Adrenal gland (tissue), 19 donors: ENCODE measurements around the gene RAD51. TPM values are rescaled to one million over a fixed set of nuclear protein-coding genes. Genes with fewer than 3 reads are reported as not detected.
A peak's percentile ranks its signal among the peaks of the same experiment; 100 is the strongest.

ENCODE experiments used
- DNase-seq, 7 donors: peaks; one replicate each; pipeline ENCODE4 v3.0.0-alpha.2; 2019 to 2020
- H3K27ac ChIP-seq, 5 donors: fragments of 200-600 bp; sonication (generic) in 4 of 5; 1 replicate in 3 of 5; 2 replicates in 2 of 5; pipeline versions ENCODE4 v1.5.1 to v1.8.0; 2016 to 2020; ENCODE audit warnings: mild to moderate bottlenecking in 1 of 5
- H3K27me3 ChIP-seq: fragments of 200-600 bp; 2 replicates; pipeline ENCODE4 v1.8.0; 2021
- H3K36me3 ChIP-seq, 2 donors: fragments of 200-600 bp; replicated peaks in 1 of 2; 1 replicate in 1 of 2; 2 replicates in 1 of 2; pipeline versions ENCODE4 v1.5.1 to v1.8.0; 2018 to 2022
- H3K4me1 ChIP-seq, 2 donors: fragments of 200-600 bp; replicated peaks in 1 of 2; 1 replicate in 1 of 2; 2 replicates in 1 of 2; pipeline versions ENCODE4 v1.5.1 to v1.8.0; 2018 to 2021
- H3K4me3 ChIP-seq, 4 donors: fragments of 200-600 bp; sonication (generic) in 3 of 4; one replicate each; pipeline ENCODE4 v1.5.1; 2016 to 2018
- H3K9me3 ChIP-seq, 3 donors: fragments of 200-600 bp; sonication (generic) in 1 of 3; replicated peaks in 1 of 3; 1 replicate in 2 of 3; 2 replicates in 1 of 3; pipeline versions ENCODE4 v1.5.1 to v1.8.0; 2016 to 2021
- CTCF ChIP-seq, 6 experiments: fragments of 450-650 bp in 4 of 6; fragments of 200-600 bp in 2 of 6; sonication (generic) in 1 of 6; IDR thresholded peaks; 1 replicate in 5 of 6; 2 replicates in 1 of 6; pipeline versions ENCODE4 v1.5.1 to v1.8.0; 2016 to 2021; ENCODE audit warnings: antibody characterized with exemption in 6 of 6, mild to moderate bottlenecking in 2 of 6, moderate library complexity in 1 of 6
- POLR2A ChIP-seq, 2 donors: fragments of 450-650 bp; IDR thresholded peaks; one replicate each; pipeline ENCODE4 v1.6.1; 2017; ENCODE audit warnings: antibody characterized with exemption in 2 of 2, mild to moderate bottlenecking in 2 of 2, moderate library complexity in 1 of 2
- WGBS, 4 donors: extraction: QIAGEN DNeasy Blood & Tissue Kit in 2 of 4; methylation state at CpG; one replicate each; pipeline versions ENCODE4 v1.1.5 to v1.1.7; 2013 to 2017; 5-methylcytosine and 5-hydroxymethylcytosine counted together
- intact Hi-C, 2 donors: fragments of 100-400 bp; cut with DNase I; formaldehyde crosslinking; loops; one replicate each; pipeline versions ENCODE4 v1.14.1 to v1.15.0; 2022 to 2023
- long read RNA-seq, 10 donors: library from polyadenylated mRNA in 3 of 10; unstranded in 2 of 10; stranded (forward) in 1 of 10; transcript quantifications; one replicate each; pipeline ENCODE4 v2.0.0 and lab custom pipeline, GENCODE V29; 2021 to 2026
- polyA plus RNA-seq, 3 donors: library from polyadenylated mRNA; stranded (reverse); fragments of 200-250 nt in 2 of 3; fragments of 350-450 nt in 1 of 3; fragmentation: Illumina TruSeq in 1 of 3; extraction: RNeasy Lipid Tissue Mini Kit (QIAGEN cat#74804) in 1 of 3; gene quantifications; one replicate each; pipeline ENCODE4 v1.2.3, GENCODE V29; 2013 to 2014
- total RNA-seq, 9 donors: library from RNA; depleted of rRNA in 4 of 9; stranded (reverse); fragments of >200 nt in 4 of 9; fragments of 120-200 nt in 1 of 9; fragmentation: NEBNext Ultra II Directional in 1 of 9; extraction: Animal tissue kit (Norgen Biotek cat#: 25700) in 1 of 9; gene quantifications; one replicate each; pipeline versions ENCODE4 v1.1.0 to v1.2.4, GENCODE V29; 2013 to 2023
- donor health status: healthy with polysubstance abuse.
- donor health status: Bipolar disorder and iron deficiency.
- donor health status: DM: yes; HTN: yes; CAD: no.
- donor health status: DM: no; HTN: no; CAD: no.
- donor health status: DM: no; HTN: no; CAD: no.
- donor health status: DM: yes; HTN: yes; CAD: no.

Gene RAD51
- total RNA-seq (1 to 10 TPM in 4 of 9 donors, under 1 TPM in 3, not detected in 2; 0.47 to 5.2 (median 1.1) TPM), polyA plus RNA-seq (under 1 TPM in 2 of 3 donors, not detected in 1; 0.74 to 0.82 TPM)
- long read RNA-seq, donor 1, partial matches to known transcripts, result 0 of 21 reads
- long read RNA-seq, donor 1, other reads (novel, unspliced or antisense), result 18 of 21 reads
- long read RNA-seq, donor 2, result 0 reads
- long read RNA-seq, donor 3, partial matches to known transcripts, result 0 of 3 reads
- long read RNA-seq, donor 3, other reads (novel, unspliced or antisense), result 0 of 3 reads
- long read RNA-seq, donor 4, result 0 reads
- long read RNA-seq, donor 5, partial matches to known transcripts, result 0 of 3 reads
- long read RNA-seq, donor 5, other reads (novel, unspliced or antisense), result 1 of 3 reads
- long read RNA-seq, donor 6, partial matches to known transcripts, result 1 of 2 reads
- long read RNA-seq, donor 6, other reads (novel, unspliced or antisense), result 0 of 2 reads
- long read RNA-seq, donor 7, partial matches to known transcripts, result 0 of 2 reads
- long read RNA-seq, donor 7, other reads (novel, unspliced or antisense), result 0 of 2 reads
- long read RNA-seq, donor 8, transcript RAD51-201 (10 exons, 2,449 nt), result major isoform, 5 of 5 reads
- long read RNA-seq, donor 8, partial matches to known transcripts, result 0 of 5 reads
- long read RNA-seq, donor 8, other reads (novel, unspliced or antisense), result 0 of 5 reads
- long read RNA-seq, donor 9, partial matches to known transcripts, result 0 of 7 reads
- long read RNA-seq, donor 9, other reads (novel, unspliced or antisense), result 5 of 7 reads
- long read RNA-seq, donor 10, partial matches to known transcripts, result 0 of 2 reads
- long read RNA-seq, donor 10, other reads (novel, unspliced or antisense), result 0 of 2 reads

DNA sequence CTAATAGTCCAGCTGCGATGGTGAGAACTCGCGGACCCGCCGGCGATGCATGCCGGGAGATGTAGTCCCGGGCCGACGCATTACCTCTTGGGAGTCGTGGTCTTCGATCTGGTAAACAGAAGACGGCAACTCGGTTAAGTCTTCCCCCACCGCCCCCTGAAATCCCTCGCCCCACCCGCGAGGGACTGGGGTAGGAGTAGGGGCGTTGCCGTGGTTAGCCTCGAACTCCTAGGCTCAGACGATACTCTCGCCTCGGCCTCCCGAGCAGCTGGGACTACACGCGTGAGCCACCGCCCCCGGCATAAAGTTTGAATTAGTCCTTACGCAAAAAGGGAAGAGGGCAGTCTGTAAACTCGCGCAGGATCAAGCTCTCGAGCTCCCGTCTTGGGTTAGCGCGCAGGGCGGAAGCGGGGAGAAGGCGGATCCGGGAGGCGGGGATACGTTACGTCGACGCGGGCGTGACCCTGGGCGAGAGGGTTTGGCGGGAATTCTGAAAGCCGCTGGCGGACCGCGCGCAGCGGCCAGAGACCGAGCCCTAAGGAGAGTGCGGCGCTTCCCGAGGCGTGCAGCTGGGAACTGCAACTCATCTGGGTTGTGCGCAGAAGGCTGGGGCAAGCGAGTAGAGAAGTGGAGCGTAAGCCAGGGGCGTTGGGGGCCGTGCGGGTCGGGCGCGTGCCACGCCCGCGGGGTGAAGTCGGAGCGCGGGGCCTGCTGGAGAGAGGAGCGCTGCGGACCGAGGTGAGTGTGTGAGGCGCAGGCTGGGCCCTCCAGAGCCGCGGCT, at the start of gene RAD51:
TSS of gene RAD51 (plus strand) at position 487 of the 781 bp plus-strand sequence. CDS start 3,585 bp downstream, outside the sequence.
- whole genome bisulfite sequencing, 4 donors, result 0 to 1% (median 0%) methylated on average over 33 to 81 of the region's 81 CpGs
- DNase-seq, result peak; percentile 92 to 95 (median 94)
- intact Hi-C loops, result loop anchor here in 1 of 2 donors (10.0 kb wide), 1 partner anchor 200 kb away; the partner anchor contains the start of gene VPS18
- TF ChIP-seq CTCF (IDR thresholded peaks at IDR 0.05) (no peak), POLR2A (IDR thresholded peaks at IDR 0.05) (peak; percentile 16 to 62)
- no peaks in the 10 kb centered on the region for H3K9me3 ChIP-seq
- H3K4me3 ChIP-seq, result peak within 1 kb of the TSS in 3 of 4 donors; percentile 41 to 83 (median 73)
- H3K36me3 ChIP-seq, result no peaks in the 10 kb centered on the region
- H3K27me3 ChIP-seq, result no peaks in the 10 kb centered on the region
- H3K4me1 ChIP-seq, result peaks cover 14 to 16% of the 10 kb centered on the region in 2 donors
- H3K27ac ChIP-seq, result peak within 1 kb of the TSS; percentile 93 to 98 (median 98)

- no peak overlapping the region for H3K27ac ChIP-seq
- WGBS, 4 donors, result 90 to 100% (median 96%) methylated on average over 1 of the region's 1 CpG
- no peaks in the 10 kb centered on the region for H3K4me1 ChIP-seq
- H3K27me3 ChIP-seq, result no peaks in the 10 kb centered on the region
- TF ChIP-seq POLR2A (IDR thresholded peaks at IDR 0.05) (no peak), CTCF (IDR thresholded peaks at IDR 0.05) (no peak)
- no peaks in the 10 kb centered on the region for H3K36me3 ChIP-seq
- DNase-seq, result no peak
- intact Hi-C loops, result no loop called here
- no peaks in the 10 kb centered on the region for H3K9me3 ChIP-seq
- no peak overlapping the region for H3K4me3 ChIP-seq
Measured at GRCh38 chr15:40647523-40647922, 47.5 kb upstream of the RAD51 start.

DNA sequence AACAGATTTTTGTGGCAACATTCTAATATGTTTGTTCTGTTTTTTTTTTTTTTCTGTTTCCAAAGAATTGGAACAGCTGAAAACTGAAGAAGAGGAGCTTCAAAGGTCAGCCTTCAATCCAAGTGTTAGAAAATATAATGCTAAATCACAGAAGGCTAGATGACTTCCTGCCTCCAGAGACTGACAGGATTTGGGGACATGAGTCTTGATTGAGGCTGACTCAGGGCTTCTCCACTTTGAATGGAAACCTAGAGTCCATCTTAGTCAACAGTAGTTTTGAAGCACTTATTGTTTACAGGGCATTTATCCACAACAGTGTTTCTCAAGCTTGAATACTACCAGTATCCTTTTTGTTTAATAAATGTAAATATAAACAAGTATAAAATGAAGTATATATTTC, 44.5 kb upstream of the RAD51 start:
- TF ChIP-seq CTCF (IDR thresholded peaks at IDR 0.05), result no peak
- TF ChIP-seq POLR2A (IDR thresholded peaks at IDR 0.05), result no peak
- no peak for DNase-seq

More for the DNA sequence above, 44.5 kb upstream of the RAD51 start:
- Histone ChIP-seq H3K27ac (no peak overlapping the region), H3K27me3 (no peaks in the 10 kb centered on the region), H3K36me3 (no peaks in the 10 kb centered on the region), H3K9me3 (no peaks in the 10 kb centered on the region), H3K4me3 (no peak overlapping the region), H3K4me1 (no peaks in the 10 kb centered on the region)
- intact Hi-C loops, result no loop called here
